Stimulated activated CD4-positive, alpha-beta T cell treated with anti-CD3 and anti-CD28 coated beads, Interleukin-1b, Interleukin-23, amount 100 ng/mL, for 4 hours (primary cell): ENCODE data around the gene FKBP9.
"Not testable (repeated sequence)": the region's sequence is repeated elsewhere in the genome, so short reads cannot be mapped to it uniquely, and the experiment has no call there.

ENCODE experiments used
- DNase-seq, 2 donors: peaks; one replicate each; pipeline ENCODE4 v3.0.0-alpha.2; 2020; ENCODE audit warnings: low read depth in 2 of 2

The FKBP9 gene

DNA sequence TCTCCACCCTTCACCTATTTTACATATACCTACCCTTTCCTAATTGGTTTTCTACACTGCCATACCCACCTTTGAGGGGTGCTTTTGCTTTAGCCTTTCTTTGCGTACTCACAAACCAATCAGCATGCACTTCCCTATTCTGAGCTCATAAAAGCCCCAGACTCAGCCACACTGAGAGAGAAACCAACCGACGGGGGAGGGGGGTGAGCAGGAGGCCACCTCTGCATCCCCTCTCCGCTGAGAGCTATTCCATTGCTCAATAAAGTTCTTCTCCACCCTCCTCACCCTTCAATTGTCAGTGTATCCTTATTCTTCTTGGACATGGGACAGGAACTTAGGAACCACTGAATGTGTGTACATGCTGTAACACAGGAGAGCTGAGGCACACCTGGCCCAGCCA lies 9.0 kb upstream of the FKBP9 start:
- no peak for DNase-seq

DNA sequence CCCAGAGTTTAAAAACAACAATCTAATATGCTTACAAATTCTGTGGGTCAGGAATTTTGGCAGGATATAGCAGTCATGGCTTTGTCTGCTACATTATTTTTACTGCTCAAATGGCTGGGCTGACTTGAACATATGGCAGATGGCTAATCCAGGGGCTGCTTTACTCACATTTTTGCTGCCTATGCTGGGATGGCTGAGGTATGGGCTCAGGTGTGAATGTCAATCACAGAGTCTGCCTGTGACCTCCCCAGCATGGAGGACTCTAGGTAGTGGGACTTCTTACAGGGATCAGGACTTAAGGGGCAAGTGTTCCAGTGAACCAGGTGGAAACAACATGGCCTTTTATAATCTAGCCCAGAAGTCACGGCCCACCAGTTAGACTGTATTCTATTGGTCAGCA lies 4.4 kb upstream of the FKBP9 start:
- no peak for DNase-seq

DNA sequence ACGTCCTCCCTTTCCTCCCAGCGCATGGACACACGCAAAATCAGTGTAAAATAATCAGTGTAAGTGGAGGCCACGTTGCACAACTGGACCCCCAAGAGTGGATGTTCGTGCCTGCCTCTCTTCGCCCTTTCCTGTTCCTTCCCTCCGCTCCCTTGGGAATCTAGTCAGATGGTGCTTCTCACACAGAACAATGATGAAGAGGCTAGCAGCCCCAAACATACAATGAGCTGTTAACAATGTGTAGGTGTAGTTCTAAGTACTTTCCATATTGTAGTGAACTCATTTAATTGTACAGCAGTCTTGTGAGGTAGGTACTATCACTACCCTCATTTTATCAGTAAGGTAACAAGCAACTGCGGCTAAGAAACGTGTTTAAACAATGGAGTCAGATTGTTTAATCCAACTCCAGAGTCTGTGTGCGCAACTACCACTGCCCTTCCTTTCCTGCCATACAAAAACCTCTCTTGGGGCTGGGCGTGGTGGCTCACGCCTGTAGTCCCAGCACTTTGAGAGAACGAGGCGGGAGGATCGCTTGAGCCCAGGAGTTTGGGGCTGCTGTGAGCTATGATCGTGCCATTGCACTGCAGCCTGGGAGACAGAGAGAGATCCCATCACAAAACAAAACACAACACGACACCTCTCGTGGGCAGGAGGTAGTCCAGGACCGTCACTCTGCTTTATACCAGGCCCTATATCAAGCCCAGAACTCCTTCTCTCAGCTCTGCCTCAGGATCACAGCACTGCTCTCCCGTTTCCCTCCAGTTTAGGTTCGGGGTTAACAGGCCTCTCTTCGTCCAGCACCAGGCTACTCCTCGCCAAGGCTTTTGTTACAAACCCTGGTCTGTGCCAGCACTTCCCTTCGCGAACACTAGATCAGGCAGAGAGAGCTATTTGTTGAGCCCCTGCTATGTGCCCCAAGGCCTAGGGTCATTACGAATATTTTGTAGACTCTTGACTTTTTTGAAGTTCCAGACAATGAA lies 1.1 kb downstream of the FKBP9 start:
- no peak for DNase-seq

DNA sequence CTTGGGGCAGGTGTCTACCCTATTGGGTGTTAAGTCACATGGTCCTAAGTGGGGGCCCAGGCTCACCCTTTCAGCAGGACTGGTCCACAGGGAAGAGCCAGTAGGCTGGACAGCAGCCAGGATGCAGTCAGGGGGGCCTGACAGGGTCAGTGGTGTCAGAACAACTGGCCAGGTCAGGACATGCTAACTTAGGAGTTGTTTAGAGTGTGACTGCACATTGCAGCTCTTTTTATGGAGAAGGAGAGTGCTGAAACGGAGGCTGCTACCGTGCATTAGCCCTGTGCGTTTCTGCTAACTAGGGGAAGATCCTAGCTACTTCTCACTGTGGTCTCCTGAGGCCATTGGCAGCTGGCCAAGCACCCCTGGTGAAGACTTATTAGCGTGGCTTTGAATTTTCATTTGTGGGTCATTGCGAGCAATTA lies 6.7 kb downstream of the FKBP9 start:
- not testable (repeated sequence) for DNase-seq

DNA sequence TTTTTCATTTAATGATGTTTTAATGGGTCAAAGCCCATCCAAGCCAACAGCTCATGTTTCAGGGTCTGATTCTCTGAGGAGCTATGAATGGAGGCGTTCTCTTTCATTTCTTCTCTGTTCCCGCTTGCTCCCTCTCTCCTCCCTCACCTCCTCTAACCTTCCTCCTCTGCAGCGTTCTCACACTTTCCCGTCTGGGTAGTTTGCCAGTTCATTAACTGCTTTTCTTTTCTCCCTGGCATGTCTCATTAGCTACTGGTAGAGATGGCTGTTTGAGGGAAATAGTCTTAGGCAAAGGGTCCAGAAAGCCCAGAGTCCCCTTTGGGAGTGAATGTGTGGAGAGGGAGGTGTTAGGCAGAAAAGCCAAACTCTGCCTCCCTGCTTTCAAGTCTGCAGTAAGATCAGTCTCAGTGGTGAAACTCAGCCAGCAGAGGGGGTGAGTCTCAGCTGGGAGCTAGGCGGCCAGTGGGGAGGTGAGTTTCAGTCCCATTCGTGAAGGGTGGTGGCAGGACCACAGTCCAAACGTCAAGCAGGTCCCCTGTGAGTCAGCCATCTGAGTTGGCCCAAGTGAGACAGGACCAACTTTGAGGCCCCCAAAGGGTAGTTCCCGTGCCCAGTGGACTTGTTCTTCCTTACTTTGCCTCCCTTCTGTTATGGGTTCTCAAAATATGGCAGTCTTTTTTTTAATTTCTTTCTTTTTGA lies 7.4 kb downstream of the FKBP9 start:
- not testable (repeated sequence) for DNase-seq

DNA sequence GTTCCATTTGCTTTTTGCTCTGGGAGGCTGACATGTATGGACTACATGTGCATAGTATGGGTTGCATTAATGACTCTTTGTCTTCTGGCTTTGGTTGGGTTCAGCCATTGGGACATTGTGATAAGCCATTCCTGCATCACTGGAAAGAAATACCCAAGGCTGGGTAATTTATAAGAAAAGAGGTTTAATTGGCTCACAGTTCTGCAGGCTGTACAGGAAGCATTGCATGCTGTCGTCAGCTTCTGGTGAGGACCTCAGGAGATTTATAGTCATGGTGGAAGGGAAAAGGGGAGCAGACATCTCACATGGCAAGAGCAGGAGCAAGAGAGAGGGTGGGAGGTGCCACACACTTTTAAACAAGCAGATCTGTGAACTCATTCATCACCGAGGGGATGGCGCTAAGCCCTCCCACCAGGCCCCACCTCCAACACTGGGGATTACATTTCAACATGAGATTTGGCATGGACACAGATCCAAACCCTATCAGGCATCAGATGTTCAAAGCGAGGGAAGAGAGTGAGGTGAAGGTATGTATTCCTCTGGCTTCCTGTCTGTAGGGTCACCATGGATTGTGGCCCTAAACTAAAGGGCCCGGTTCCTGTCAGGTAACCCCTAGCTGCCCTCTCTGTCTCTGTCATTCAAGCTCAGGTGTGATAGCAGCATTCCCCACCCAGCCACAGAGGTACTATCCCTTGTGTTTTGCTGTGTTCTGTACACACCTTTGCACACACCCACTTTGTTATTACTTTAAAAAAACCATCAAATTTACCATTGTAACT lies 9.4 kb downstream of the FKBP9 start:
- DNase-seq = not testable (repeated sequence)

DNA sequence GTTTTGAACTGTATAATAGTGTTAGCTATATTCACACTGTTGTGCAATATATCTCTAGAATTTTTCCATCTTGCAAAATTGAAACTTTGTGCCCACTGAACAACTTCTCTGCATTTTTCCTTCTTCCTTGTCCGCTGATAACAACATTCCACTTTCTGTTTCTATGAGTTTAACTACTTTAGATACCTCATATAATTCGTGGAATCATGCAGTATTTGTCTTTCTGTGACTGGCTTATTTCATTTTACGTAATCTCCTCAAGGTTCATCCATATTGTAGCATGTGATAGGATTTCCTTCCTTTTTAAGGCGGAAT lies 10.0 kb downstream of the FKBP9 start:
- DNase-seq = not testable (repeated sequence)

DNA sequence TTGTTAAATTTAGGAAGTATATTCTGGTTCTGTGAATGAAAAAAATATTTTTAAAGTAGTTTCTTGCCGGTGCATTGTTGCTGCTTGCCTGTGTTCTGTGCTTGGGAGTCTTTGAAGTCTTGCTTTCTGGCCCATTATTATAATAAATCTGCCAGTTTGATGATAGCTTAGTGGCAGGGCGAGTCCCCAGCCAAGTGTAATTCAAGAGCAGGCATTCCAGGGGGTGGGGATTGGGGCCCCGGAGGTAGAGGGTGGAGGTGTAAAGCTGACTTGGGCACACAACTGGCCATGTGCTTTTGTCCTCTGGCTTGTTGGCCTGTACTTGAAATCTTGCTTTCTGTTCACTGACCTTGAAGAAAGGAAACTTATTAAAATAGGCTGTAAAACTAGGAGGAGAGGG lies 14.7 kb downstream of the FKBP9 start:
- DNase-seq = not testable (repeated sequence)

DNA sequence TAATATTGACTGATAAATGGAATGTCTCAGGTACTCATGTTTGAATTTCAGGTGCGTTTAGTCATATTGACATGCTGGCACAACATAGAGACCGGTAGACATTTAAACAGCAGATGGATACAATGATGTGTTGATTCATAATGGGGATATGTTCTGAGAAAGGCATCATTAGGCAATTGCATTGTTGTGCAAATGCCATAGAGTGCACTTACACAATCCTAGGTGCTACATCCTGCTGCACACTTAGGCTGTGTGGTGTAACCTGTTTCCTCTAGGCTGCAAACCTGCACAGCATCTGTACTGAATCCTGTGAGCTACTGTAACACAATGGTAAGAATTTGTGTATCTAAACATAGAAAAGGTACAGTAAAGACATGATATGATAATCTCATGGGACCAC lies 19.9 kb downstream of the FKBP9 start:
- not testable (repeated sequence) for DNase-seq

DNA sequence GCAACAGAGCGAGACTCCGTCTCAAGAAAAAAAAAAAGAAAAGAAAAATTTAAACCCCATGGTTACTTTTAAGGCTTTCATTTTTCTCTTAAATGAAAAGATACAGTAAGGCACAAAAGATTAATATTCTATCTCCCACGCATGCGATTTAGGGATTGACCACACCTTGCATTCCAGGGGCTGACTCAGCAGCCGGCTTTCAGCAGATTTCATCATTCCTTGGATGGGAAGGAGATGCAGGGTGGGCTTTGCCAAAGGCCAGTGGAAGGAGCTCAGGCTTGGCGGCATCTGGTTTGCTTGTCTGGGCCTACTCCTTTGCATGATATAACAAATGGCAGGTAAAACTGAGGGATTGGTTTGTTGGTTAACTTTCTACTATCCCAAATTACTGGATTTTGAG lies 22.0 kb downstream of the FKBP9 start:
- not testable (repeated sequence) for DNase-seq

DNA sequence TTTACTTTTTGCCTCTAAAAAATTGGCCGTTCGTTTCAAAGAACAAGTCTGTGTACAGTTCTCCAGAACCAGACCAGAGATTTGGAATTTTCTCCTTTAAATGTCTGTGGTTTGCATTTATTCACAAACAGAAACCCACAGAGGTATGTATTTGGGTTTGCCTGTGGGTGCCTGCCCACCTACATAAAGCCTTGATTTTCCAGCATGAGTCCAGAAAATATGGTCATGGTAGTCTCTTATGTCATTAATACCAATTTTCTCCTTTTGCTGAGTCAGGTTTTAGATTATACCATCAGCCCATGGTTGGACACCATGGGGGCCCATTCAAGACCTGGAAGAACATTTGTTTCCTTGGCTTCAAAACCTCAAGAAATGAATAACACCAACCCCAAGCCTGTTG lies 22.7 kb downstream of the FKBP9 start:
- DNase-seq = not testable (repeated sequence)

DNA sequence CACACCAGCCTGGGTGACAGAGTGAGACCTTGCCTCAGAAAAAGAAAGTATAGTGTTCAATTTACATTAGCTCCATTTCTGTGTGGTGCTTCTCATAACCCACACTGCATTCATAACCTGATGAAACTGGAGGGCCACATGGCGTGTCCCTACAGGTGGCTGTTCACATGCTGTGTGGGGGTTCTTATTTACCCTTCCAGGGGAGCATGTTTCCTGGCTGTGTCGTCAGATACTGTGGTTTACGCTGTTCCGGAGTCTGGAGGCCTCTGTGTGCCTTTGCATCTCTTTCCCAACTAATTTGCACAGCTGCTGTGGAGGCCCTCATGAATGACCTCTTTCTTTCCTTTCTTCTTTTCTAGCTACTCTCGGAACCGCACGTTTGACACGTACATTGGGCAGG lies 30.9 kb downstream of the FKBP9 start:
- DNase-seq = not testable (repeated sequence)

DNA sequence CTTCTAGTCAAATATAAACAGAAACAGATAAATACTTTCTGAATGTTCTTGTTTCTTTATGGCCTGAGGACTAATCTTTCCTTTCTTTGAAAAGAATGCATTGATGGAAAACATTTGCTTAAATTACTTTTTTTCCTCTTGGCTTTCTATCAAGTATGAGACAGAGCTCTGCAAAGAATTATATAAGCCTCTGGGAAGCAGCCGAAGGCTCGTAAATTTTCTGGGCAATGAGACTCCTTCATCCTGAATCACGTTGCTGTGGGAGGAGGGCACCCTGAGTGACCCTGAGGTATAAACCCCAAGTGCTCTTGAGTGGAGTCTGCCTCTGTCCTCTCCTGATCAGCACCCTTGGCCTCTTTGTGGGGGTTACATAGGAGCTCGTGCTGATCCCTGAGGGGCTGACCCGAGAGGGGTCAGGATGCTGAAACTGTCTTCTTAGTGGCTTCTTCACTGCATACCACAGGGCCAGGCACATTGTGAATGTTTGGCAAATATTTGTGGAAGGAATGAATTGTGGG lies 33.9 kb downstream of the FKBP9 start:
- not testable (repeated sequence) for DNase-seq

DNA sequence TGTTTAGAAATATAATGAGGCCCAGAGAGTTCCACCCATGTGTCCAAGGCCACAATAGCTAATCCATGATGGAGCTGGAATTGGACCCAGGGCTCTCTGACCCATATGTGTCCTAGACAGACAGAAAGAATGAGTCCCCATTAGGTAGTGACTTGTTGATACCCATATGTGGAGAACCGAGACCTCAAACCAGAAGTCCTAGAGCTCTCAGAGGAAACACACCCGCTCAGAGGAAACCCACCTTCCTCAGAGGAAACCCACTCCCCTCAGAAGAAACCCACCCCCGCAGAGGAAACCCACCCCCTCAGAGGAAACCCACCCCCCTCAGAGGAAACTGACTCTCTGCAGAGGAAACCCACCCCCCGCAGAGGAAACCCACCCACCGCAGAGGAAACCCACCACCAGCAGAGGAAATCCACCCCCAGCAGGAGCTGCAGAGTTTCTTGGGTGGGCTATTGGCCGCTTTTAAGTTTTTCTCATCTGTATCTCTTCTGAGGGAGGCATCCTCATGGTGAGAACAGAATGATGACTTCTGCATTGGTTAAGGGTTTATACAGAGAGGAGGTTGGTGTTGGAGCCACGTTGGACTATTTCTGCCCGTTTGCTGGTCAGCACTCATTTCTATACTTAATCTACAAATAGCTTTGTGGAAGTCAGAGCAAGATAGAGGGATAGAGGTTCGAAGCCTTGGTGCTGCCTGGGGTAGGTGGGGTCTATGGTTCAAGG lies 34.9 kb downstream of the FKBP9 start:
- DNase-seq = not testable (repeated sequence)

DNA sequence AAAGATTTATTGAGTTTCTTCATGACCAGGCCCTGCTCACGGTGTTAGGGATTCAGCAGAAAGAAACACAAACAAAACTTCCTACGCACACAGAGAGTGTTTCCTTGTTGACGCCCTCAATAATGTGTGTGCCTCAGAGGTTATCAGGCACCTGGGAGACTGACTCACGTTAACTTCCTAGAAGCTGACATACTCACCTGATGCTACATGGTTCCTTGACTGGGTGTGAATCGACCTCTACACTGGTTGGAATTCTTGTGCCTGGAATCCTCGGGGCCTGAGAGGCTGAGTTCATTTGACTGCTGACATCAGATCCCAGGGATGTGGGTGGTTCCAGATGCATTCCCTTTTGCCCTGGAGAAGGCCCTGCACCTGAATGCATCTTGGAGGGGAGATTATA lies 35.5 kb downstream of the FKBP9 start:
- not testable (repeated sequence) for DNase-seq

DNA sequence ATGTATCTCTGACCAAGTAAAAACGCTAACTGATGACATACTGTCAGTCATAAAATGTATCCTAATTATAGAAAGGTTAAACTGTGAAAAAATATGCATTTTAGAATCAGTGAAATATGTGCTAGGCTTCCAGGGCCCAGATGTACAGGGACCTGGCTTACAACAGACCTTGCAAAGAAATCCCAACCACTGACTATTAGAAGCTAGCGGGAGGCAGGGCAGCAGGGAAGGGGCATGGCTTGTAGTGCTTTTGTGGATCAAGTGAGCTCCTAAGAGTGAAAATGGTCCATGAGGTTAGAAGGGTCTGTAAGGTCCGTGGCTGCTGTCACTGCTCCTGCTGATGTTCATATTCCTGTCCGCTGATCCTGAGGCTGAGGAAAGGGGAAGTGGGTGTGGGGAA lies 40.7 kb downstream of the FKBP9 start:
- DNase-seq = not testable (repeated sequence)

DNA sequence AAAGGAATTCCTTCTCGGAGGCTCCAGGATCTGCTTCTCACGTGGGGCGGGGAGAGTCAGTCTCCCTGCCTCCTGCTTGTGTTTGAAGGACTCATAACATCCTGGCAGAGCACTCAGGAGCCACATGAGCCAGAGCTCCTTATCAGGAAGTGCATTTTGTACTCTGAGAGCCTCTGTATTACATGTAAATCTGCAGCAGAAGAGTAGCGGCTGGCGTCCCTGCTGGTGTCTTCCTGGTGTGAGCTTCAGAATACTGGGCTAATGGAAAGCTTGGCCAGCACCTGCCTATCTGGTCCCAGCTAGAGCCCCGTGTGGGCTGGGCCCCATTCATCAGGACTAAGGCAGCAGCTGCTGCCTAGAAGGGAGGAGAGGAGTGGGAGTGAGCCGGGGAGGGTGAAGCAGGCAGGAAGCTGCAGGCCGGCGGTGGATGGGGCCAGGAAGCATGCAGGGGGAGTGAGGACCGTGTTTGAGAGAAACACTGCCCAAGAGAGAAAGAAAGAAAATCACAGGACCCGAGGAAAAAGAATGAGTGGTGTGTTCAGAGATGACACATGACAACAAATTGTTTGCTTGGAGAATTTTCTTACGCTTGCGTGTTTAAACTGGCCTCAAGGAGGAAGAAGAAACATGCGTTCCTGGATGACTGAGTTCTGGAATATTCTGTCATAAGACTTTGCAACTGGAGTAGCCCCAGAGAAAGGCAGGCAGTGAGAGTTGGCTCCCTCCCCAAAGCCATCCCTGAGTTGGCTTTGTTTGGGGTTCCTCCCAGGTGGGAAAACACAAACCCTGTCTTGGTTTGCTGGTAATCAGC lies 41.3 kb downstream of the FKBP9 start:
- DNase-seq = not testable (repeated sequence)

DNA sequence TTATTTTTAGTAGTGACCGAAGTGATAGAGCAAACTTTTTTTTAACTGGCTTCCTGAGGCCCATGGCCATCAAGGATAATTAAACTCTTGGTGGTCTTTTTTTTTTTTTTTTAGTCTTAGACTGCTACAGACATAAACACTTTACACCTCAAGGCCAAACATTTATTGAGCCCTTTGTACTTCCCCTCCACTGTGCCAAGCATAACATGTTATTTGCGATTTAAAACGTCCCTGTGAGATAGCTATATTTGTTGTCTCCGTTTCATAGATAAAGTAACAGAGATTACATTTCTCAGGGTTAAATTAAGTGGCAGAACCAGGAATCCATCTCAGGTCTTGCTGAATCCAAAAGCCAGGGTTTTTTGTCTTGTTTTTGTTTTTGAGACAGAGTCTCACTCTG lies 42.1 kb downstream of the FKBP9 start:
- DNase-seq = not testable (repeated sequence)

DNA sequence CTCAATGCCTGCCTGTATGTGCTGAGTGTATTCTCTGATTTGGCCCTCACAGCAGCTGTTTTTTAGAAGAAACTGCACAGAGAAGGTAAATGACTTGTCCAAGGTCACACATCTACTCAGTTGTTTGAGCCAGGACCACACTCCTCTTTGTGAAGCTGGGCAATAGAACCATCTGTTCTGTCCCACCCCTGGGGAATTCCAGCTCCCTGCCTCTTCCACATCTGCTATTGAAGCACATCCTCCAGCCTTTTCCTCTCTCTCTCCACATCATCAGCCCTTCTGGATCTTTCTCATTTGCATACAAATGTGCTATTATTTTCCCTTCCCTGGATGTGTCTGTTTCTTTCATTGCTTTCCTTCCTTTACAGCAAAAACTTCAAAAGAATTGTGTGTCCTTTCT lies 45.9 kb downstream of the FKBP9 start:
- not testable (repeated sequence) for DNase-seq

DNA sequence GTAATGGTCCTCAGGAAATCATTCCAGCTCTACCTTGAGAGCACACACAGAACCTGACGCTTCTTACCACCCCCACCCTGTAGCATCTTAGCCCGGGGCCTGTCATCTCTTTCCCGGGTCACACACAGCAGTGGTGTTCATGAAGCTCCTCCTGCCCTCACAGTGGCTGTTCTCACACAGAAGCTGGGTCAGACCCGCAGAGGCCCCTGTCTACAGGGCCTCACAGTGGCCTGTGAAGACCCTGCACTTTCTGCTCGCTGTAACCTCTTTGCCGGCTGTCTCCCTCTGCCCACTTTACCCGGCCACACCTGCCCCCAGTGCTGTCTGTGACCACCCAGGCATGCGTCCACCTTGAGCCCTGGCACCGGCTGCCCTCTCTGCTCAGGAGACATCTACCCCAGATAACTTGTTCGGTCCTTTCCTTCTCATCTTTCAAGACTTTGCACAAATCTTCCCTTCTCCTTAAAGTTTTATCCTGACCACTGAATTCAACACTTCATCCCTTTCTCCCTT lies 46.9 kb downstream of the FKBP9 start:
- not testable (repeated sequence) for DNase-seq
